ENCODE results near the gene SYTL3. TPM values are rescaled to one million over a fixed set of nuclear protein-coding genes. Genes with fewer than 3 reads are reported as not detected.

SYTL3 gene
- total and polyA plus RNA-seq, 7 donors: 1.6 to 6.9 (median 3.3) TPM

- no peaks in the 10 kb centered on the region for H3K27me3 ChIP-seq
- H3K36me3 ChIP-seq: peaks cover 29 to 99% (median 53%) of the 10 kb centered on the region in 4 donors
- TF ChIP-seq EP300 (IDR thresholded peaks at IDR 0.05): no peak
- TF ChIP-seq CTCF (IDR thresholded peaks at IDR 0.05): no peak
- no peak for TF ChIP-seq POLR2A (IDR thresholded peaks at IDR 0.05)
- no peak for TF ChIP-seq POLR2AphosphoS5 (IDR thresholded peaks at IDR 0.05)
- 90 to 95% methylated on average over 5 of the region's 5 CpGs for WGBS, 2 donors
- no peak for DNase-seq
- H3K27ac ChIP-seq: no peak overlapping the region
- no peaks in the 10 kb centered on the region for H3K9me3 ChIP-seq
- intact Hi-C loops (cut with DNase I): no loop called here
- no peak overlapping the region for H3K4me3 ChIP-seq
- H3K4me1 ChIP-seq: no peaks in the 10 kb centered on the region
Measured at GRCh38 chr6:158783851-158784250, 134.0 kb downstream of the SYTL3 start.

- no peak for DNase-seq
- no peaks in the 10 kb centered on the region for H3K9me3 ChIP-seq
- WGBS, 2 donors: 85 to 86% methylated on average over 6 of the region's 6 CpGs
- H3K36me3 ChIP-seq: peaks cover 29 to 96% (median 53%) of the 10 kb centered on the region in 4 donors
- H3K27ac ChIP-seq: no peak overlapping the region
- no peaks in the 10 kb centered on the region for H3K4me1 ChIP-seq
- TF ChIP-seq CTCF (IDR thresholded peaks at IDR 0.05): no peak
- no peak for TF ChIP-seq POLR2AphosphoS5 (IDR thresholded peaks at IDR 0.05)
- TF ChIP-seq EP300 (IDR thresholded peaks at IDR 0.05): no peak
- TF ChIP-seq POLR2A (IDR thresholded peaks at IDR 0.05): no peak
- no peaks in the 10 kb centered on the region for H3K27me3 ChIP-seq
- no peak overlapping the region for H3K4me3 ChIP-seq
- intact Hi-C loops (cut with DNase I): no loop called here
Measured at GRCh38 chr6:158784505-158784904, 134.7 kb downstream of the SYTL3 start.

GRCh38 chr6:158785036-158785435, 135.2 kb downstream of the SYTL3 start:
- Histone ChIP-seq H3K36me3 (peaks cover 29 to 91% (median 53%) of the 10 kb centered on the region in 4 donors), H3K27me3 (no peaks in the 10 kb centered on the region), H3K4me1 (no peaks in the 10 kb centered on the region), H3K9me3 (no peaks in the 10 kb centered on the region), H3K4me3 (no peak overlapping the region), H3K27ac (no peak overlapping the region)
- TF ChIP-seq EP300 (IDR thresholded peaks at IDR 0.05) (no peak), POLR2A (IDR thresholded peaks at IDR 0.05) (no peak), POLR2AphosphoS5 (IDR thresholded peaks at IDR 0.05) (no peak), CTCF (IDR thresholded peaks at IDR 0.05) (no peak)
- DNase-seq: no peak
- WGBS, 2 donors: 93 to 96% methylated on average over 12 of the region's 12 CpGs
- intact Hi-C loops (cut with DNase I): no loop called here

- DNase-seq: no peak
- Histone ChIP-seq H3K9me3 (no peaks in the 10 kb centered on the region), H3K36me3 (peaks cover 29 to 75% (median 42%) of the 10 kb centered on the region in 4 donors), H3K4me1 (no peaks in the 10 kb centered on the region), H3K27ac (no peak overlapping the region), H3K4me3 (no peak overlapping the region), H3K27me3 (no peaks in the 10 kb centered on the region)
- TF ChIP-seq POLR2AphosphoS5 (IDR thresholded peaks at IDR 0.05) (no peak), CTCF (IDR thresholded peaks at IDR 0.05) (no peak), EP300 (IDR thresholded peaks at IDR 0.05) (no peak), POLR2A (IDR thresholded peaks at IDR 0.05) (no peak)
- WGBS, 2 donors: 17 to 76% methylated on average over 6 of the region's 6 CpGs
- intact Hi-C loops (cut with DNase I): no loop called here
Measured at GRCh38 chr6:158786645-158787304, 136.9 kb downstream of the SYTL3 start.

GRCh38 chr6:158787395-158787794, 137.5 kb downstream of the SYTL3 start:
- TF ChIP-seq EP300 (IDR thresholded peaks at IDR 0.05) (no peak), POLR2AphosphoS5 (IDR thresholded peaks at IDR 0.05) (no peak), POLR2A (IDR thresholded peaks at IDR 0.05) (no peak), CTCF (IDR thresholded peaks at IDR 0.05) (no peak)
- Histone ChIP-seq H3K9me3 (no peaks in the 10 kb centered on the region), H3K36me3 (peaks cover 24 to 68% (median 36%) of the 10 kb centered on the region in 4 donors), H3K27ac (no peak overlapping the region), H3K4me3 (no peak overlapping the region), H3K4me1 (no peaks in the 10 kb centered on the region), H3K27me3 (no peaks in the 10 kb centered on the region)
- intact Hi-C loops (cut with DNase I): no loop called here
- no peak for DNase-seq
- WGBS, 2 donors: 65 to 88% methylated on average over 6 of the region's 6 CpGs
